Hematopoietic multipotent progenitor cell treated with erythropoietin and hydrocortisone succinate and interleukin-3 and kit ligand, for 4 days (in vitro differentiated cells): ENCODE data around the gene BCR.

Experiments
- DNase-seq: peaks from one replicate; pipeline ENCODE4 v3.0.0-alpha.2; 2015

BCR gene

GRCh38 chr22:23152238-23153114, 27.8 kb upstream of the BCR start:
- DNase-seq = peak; percentile 44

GRCh38 chr22:23153994-23154393, 26.3 kb upstream of the BCR start:
- DNase-seq = no peak

GRCh38 chr22:23154461-23154860, 25.8 kb upstream of the BCR start:
- DNase-seq = no peak

GRCh38 chr22:23155143-23155542, 25.2 kb upstream of the BCR start:
- no peak for DNase-seq

GRCh38 chr22:23155831-23156230, 24.5 kb upstream of the BCR start:
- no peak for DNase-seq

- no peak for DNase-seq
Measured at GRCh38 chr22:23156286-23156685, 24.0 kb upstream of the BCR start.

GRCh38 chr22:23157560-23158515, 22.5 kb upstream of the BCR start:
- DNase-seq = no peak

GRCh38 chr22:23158516-23159290, 21.6 kb upstream of the BCR start:
- no peak for DNase-seq

GRCh38 chr22:23159291-23159630, 21.0 kb upstream of the BCR start:
- no peak for DNase-seq

GRCh38 chr22:23161029-23161428, 19.3 kb upstream of the BCR start:
- no peak for DNase-seq

GRCh38 chr22:23161574-23161973, 18.7 kb upstream of the BCR start:
- no peak for DNase-seq

GRCh38 chr22:23163665-23164064, 16.6 kb upstream of the BCR start:
- no peak for DNase-seq

- DNase-seq = no peak
Measured at GRCh38 chr22:23164091-23164490, 16.2 kb upstream of the BCR start.

GRCh38 chr22:23166042-23166831, 14.1 kb upstream of the BCR start:
- DNase-seq = no peak

- DNase-seq = no peak
Measured at GRCh38 chr22:23166841-23167616, 13.3 kb upstream of the BCR start.

- DNase-seq = no peak
Measured at GRCh38 chr22:23168391-23169042, 11.8 kb upstream of the BCR start.

GRCh38 chr22:23169043-23169406, 11.3 kb upstream of the BCR start:
- DNase-seq = no peak

GRCh38 chr22:23175817-23176644, 4.3 kb upstream of the BCR start:
- DNase-seq = peak; percentile 34

- DNase-seq = no peak
Measured at GRCh38 chr22:23176645-23177027, 3.7 kb upstream of the BCR start.

- peak; percentile 68 for DNase-seq
Measured at GRCh38 chr22:23177197-23177596, 3.1 kb upstream of the BCR start.
